NCI-H526 (cell line): ENCODE data around the gene CFAP45.
A peak's percentile ranks its signal among the peaks of the same experiment; 100 is the strongest.

Experiments used
- DNase-seq, 2 experiments: peaks; one replicate each; lab custom pipeline; 2025; lab: John Stamatoyannopoulos, UW

Gene CFAP45

GRCh38 chr1:159900086-159900680 lies at the start of gene CFAP45:
TSS of gene CFAP45 (minus strand) at chr1:159900165. CDS start at chr1:159900098, 67 bp downstream.
- peak; percentile 95 to 99 for DNase-seq

GRCh38 chr1:159949123-159949522 lies 49.2 kb upstream of the CFAP45 start:
- no peak for DNase-seq

- no peak for DNase-seq
Measured at GRCh38 chr1:159947942-159948341, 48.0 kb upstream of the CFAP45 start.

- no peak for DNase-seq
Measured at GRCh38 chr1:159946242-159947187, 46.5 kb upstream of the CFAP45 start.

GRCh38 chr1:159945483-159946241 lies 45.7 kb upstream of the CFAP45 start, which contains the start of gene IGSF9:
TSS of gene IGSF9 (minus strand) at chr1:159945613. CDS start at chr1:159943454, 2,159 bp downstream.
- DNase-seq: peak; percentile 95 to 99

GRCh38 chr1:159944623-159945455 lies 44.9 kb upstream of the CFAP45 start:
- DNase-seq: peak in 1 of 2 experiments; percentile 73

GRCh38 chr1:159943908-159944622 lies 44.1 kb upstream of the CFAP45 start:
- no peak for DNase-seq

GRCh38 chr1:159943278-159943640 lies 43.3 kb upstream of the CFAP45 start:
- DNase-seq: no peak

- no peak for DNase-seq
Measured at GRCh38 chr1:159942632-159943277, 42.8 kb upstream of the CFAP45 start.

- no peak for DNase-seq
Measured at GRCh38 chr1:159941591-159942560, 41.9 kb upstream of the CFAP45 start.

GRCh38 chr1:159941141-159941540 lies 41.2 kb upstream of the CFAP45 start:
- no peak for DNase-seq

- no peak for DNase-seq
Measured at GRCh38 chr1:159940006-159940620, 40.1 kb upstream of the CFAP45 start.

- no peak for DNase-seq
Measured at GRCh38 chr1:159939678-159940002, 39.7 kb upstream of the CFAP45 start.

GRCh38 chr1:159938905-159939677 lies 39.1 kb upstream of the CFAP45 start:
- no peak for DNase-seq

- peak in 1 of 2 experiments; percentile 27 for DNase-seq
Measured at GRCh38 chr1:159938211-159938852, 38.4 kb upstream of the CFAP45 start.

GRCh38 chr1:159937054-159937750 lies 37.2 kb upstream of the CFAP45 start:
- DNase-seq: peak; percentile 45 to 77
